ENCODE measurements around the gene DACT2. TPM values are rescaled to one million over a fixed set of nuclear protein-coding genes. Genes with fewer than 3 reads are reported as not detected.
A peak's percentile ranks its signal among the peaks of the same experiment; 100 is the strongest.

Gene DACT2
- total and polyA plus RNA-seq, 5 donors = 1.4 to 2.4 (median 1.9) TPM

DNA sequence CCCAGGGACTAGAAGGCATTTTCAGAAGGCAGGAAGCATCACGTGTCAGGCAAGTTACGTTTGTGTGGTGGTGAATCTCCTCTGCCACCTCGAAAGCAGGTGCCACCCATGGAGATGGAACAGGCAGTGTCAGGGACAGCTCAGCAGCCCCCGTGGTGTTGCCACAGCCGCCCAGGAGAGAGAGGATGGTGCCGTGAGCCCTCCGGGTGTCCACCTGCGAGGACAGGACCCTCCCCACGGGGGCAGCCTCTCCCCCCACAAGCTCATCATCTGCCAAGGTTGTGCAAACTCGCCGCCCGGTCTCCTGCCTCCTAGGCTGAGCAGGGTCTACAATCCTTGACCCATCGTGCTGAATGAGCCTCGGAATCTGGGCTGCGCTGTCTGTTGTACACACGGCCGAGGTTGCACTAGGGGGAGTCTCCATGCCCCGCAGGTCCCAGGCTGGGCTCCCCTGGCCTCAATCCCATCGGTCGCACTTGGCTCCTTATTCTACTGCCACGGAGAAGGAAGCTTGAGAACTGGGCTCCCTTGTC is 40.1 kb downstream of the DACT2 start:
- WGBS = 83% methylated on average over 21 of the region's 21 CpGs
- Histone ChIP-seq H3K4me1 (ENCODE audit: control insufficient read depth, insufficient read depth, low read length) (no peaks in the 10 kb centered on the region), H3K27me3 (ENCODE audit: control insufficient read depth, insufficient read depth) (no peaks in the 10 kb centered on the region), H3K4me3 (ENCODE audit: low read length) (no peak overlapping the region), H3K27ac (ENCODE audit: low read length) (no peak overlapping the region), H3K9me3 (ENCODE audit: control insufficient read depth, low read length) (no peaks in the 10 kb centered on the region)
- ATAC-seq (no peak), DNase-seq (no peak)
- intact Hi-C loops (cut with DNase I) = no loop called here

DNA sequence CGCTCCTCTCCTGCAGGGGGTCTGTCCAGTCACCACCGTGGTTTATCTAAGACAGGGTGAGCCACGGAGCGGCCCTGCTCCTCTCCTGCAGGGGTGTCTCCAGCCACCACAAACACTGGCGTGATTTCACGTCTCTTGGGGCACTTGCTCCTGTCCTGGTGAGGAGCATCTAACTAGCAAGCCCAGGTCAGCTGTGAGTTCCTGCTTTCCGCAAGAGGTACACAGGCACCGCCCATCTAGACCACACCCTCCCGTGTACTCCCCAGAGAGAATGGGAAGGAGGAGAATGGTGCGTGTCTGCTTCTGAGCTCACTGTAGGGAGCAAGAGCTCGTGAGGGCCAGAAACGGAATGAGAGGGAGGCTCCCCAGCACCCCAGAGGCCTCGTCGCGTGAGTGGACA is 40.7 kb downstream of the DACT2 start:
- 84% methylated on average over 15 of the region's 15 CpGs for WGBS
- Histone ChIP-seq H3K4me1 (ENCODE audit: control insufficient read depth, insufficient read depth, low read length) (no peaks in the 10 kb centered on the region), H3K27ac (ENCODE audit: low read length) (no peak overlapping the region), H3K9me3 (ENCODE audit: control insufficient read depth, low read length) (no peaks in the 10 kb centered on the region), H3K4me3 (ENCODE audit: low read length) (no peak overlapping the region), H3K27me3 (ENCODE audit: control insufficient read depth, insufficient read depth) (no peaks in the 10 kb centered on the region)
- intact Hi-C loops (cut with DNase I) = no loop called here
- no peak for DNase-seq
- ATAC-seq = no peak

DNA sequence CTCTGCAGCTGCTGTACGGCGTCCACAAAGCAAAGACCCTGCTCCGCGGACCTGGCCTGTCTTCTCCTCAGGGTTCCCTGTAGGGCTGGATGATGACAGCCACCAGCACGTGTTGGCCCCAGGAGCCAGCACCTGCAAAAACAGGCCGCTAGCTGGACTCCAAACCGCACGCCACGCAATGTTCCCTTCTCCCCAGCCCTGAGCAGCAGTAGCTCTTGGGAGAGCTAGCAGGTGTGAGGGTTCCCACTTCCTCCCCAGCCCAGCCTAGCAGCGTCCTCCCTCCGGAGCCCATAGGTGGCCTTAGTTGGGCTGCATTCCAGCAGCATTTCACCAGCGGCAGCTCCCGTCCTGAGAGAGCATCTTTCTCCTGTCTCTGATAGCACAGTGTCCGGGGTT is 42.3 kb downstream of the DACT2 start:
- Histone ChIP-seq H3K27ac (ENCODE audit: low read length) (no peak overlapping the region), H3K27me3 (ENCODE audit: control insufficient read depth, insufficient read depth) (no peaks in the 10 kb centered on the region), H3K4me3 (ENCODE audit: low read length) (no peak overlapping the region), H3K4me1 (ENCODE audit: control insufficient read depth, insufficient read depth, low read length) (no peaks in the 10 kb centered on the region), H3K9me3 (ENCODE audit: control insufficient read depth, low read length) (no peaks in the 10 kb centered on the region)
- intact Hi-C loops (cut with DNase I) = no loop called here
- DNase-seq = no peak
- ATAC-seq = no peak
- WGBS = 73% methylated on average over 14 of the region's 14 CpGs

DNA sequence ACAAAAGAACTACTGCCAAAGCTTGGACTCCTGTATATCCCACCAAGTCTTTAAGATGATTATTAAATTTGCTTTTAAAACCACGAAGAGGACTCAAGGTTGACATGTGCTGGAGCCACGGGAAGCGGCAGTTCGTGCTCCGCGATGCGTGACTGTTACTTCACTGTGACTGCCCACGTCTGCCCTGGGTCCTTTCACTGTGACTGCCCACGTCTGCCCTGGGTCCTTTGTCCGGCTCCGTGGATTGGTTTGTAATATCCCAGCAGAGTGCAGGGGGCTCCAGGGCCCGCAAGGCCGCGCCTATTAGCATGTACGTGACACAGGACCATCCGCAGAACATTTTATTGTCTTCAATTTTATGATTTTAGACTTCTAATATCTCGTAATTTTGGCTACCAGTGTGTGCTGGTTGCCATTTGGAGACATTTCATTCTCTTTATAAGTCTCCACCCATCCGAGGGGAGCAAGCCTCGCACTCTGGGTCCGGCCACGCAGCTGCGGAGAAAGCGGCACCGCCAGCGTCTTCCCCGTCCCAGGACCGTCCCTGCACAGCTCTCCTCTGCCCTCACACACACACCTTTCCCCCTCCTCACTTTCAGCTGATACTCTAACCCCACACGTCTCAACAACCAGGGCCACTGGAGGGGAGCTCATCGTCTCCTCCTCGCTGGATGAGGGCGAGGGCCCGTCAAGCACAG is 42.9 kb downstream of the DACT2 start:
- DNase-seq = no peak

DNA sequence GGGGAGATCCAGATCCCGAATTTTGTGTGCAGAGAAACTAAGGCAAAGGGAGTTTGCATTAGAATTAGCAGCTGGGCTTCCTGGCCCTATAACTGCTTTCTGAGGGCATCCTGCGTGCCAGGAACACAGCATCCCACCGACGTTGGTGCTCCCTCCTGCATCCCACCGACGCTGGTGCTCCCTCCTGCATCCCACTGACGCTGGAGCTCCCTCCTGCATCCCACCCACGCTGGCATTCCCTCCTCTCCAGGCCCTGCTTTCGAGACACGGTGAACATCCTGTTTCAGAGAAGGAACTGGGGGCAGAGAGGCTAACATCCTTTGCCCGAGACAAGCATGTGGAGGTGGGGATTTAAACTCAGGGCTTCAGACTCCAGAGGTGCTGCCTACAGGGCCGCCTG is 44.4 kb downstream of the DACT2 start:
- 59% methylated on average over 12 of the region's 12 CpGs for WGBS
- no peaks in the 10 kb centered on the region for H3K27me3 ChIP-seq (ENCODE audit: control insufficient read depth, insufficient read depth)
- no peak for ATAC-seq

More for the DNA sequence above, 42.9 kb downstream of the DACT2 start:
- intact Hi-C loops (cut with DNase I) = no loop called here
- Histone ChIP-seq H3K9me3 (ENCODE audit: control insufficient read depth, low read length) (no peaks in the 10 kb centered on the region), H3K27ac (ENCODE audit: low read length) (no peak overlapping the region), H3K27me3 (ENCODE audit: control insufficient read depth, insufficient read depth) (no peaks in the 10 kb centered on the region), H3K4me3 (ENCODE audit: low read length) (no peak overlapping the region), H3K4me1 (ENCODE audit: control insufficient read depth, insufficient read depth, low read length) (no peaks in the 10 kb centered on the region)
- no peak for ATAC-seq
- WGBS = 91% methylated on average over 32 of the region's 32 CpGs

DNA sequence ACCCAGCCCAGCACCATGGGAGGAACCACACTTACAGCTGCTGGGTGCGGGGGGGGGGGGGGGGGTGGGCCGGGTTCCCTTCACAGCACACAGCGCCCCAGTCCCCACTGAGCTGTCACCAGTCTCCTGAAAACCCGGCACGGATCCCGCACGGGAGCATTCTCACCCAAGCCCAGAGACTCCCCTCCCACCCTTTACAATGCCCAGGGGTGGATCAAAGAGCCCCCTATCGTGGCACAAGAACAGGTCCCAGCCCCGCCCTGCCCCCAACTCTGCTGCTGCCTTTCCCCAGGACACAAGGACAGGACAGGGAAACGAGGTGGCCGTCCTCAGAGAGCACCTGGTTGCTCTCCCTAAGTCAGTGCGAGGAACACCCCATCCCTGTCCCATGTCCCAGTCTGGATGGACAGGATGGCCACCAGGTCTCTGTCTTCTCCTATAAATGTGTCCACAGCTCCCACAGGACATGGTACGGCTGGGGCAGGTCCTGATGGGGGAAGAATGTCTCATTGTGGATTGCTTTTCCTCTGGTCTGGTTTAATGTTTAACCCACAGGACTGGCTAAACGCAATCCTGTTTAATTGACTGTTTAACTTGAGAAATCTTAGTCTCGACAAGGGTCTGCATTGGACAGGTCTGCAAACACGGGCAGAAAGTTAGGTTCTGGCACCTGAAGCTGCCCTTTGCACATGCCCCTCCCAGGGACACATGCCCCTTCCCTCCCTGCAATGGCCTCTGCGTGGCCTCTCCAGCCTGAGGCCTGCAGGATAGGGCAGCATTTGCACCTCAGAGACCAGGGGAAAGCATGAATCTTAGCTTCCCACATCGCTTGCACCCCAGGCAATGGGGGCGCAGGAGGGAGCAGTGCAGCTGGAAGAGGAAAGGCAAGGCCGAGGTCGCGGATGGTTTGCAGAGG is 45.3 kb downstream of the DACT2 start:
- H3K4me3 ChIP-seq (ENCODE audit: low read length) = no peak overlapping the region
- no peak for DNase-seq
- no peaks in the 10 kb centered on the region for H3K4me1 ChIP-seq (ENCODE audit: control insufficient read depth, insufficient read depth, low read length)
- WGBS = 69% methylated on average over 22 of the region's 22 CpGs
- H3K9me3 ChIP-seq (ENCODE audit: control insufficient read depth, low read length) = no peaks in the 10 kb centered on the region
- peak in 1 of 2 donors; percentile 24 for ATAC-seq
- H3K27me3 ChIP-seq (ENCODE audit: control insufficient read depth, insufficient read depth) = no peaks in the 10 kb centered on the region
- intact Hi-C loops (cut with DNase I) = no loop called here
- H3K27ac ChIP-seq (ENCODE audit: low read length) = no peak overlapping the region

More for the DNA sequence above, 44.4 kb downstream of the DACT2 start:
- Histone ChIP-seq H3K9me3 (ENCODE audit: control insufficient read depth, low read length) (no peaks in the 10 kb centered on the region), H3K4me3 (ENCODE audit: low read length) (no peak overlapping the region), H3K4me1 (ENCODE audit: control insufficient read depth, insufficient read depth, low read length) (no peaks in the 10 kb centered on the region), H3K27ac (ENCODE audit: low read length) (no peak overlapping the region)
- intact Hi-C loops (cut with DNase I) = no loop called here
- no peak for DNase-seq

DNA sequence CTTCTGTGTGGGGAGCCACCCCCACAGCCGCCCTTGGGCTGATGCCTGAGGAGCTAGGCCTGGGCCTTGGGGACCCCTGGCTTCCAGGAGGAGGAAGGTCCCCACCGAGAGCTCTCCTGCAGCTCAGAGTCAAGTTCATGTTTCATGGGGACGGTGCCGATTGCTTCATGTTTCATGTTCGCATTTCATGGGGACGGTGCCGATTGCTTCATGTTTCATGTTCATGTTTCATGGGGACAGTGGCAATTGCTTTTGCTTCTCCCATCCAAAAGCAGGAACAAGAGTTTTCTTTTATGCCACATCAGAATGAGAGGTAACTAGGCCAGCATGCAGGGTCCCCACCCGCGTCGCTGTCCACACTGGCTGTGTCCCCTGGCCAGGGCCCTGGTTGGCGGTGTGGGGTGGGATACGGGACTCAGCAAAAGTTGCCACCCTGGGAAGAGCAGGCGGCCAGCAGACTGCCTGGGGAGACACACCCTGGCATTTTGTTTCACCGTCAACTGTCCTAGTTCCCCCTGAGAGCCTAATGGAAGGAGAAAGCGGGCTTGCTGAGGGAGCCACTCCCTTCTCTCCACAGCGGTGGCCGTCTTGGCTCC is 46.0 kb downstream of the DACT2 start:
- WGBS = 73% methylated on average over 17 of the region's 17 CpGs
- no peak overlapping the region for H3K27ac ChIP-seq (ENCODE audit: low read length)
- DNase-seq (no peak), ATAC-seq (no peak)
- intact Hi-C loops (cut with DNase I) = no loop called here
- H3K4me3 ChIP-seq (ENCODE audit: low read length) = no peak overlapping the region
- no peaks in the 10 kb centered on the region for H3K27me3 ChIP-seq (ENCODE audit: control insufficient read depth, insufficient read depth)
- H3K9me3 ChIP-seq (ENCODE audit: control insufficient read depth, low read length) = no peaks in the 10 kb centered on the region
- H3K4me1 ChIP-seq (ENCODE audit: control insufficient read depth, insufficient read depth, low read length) = no peaks in the 10 kb centered on the region

DNA sequence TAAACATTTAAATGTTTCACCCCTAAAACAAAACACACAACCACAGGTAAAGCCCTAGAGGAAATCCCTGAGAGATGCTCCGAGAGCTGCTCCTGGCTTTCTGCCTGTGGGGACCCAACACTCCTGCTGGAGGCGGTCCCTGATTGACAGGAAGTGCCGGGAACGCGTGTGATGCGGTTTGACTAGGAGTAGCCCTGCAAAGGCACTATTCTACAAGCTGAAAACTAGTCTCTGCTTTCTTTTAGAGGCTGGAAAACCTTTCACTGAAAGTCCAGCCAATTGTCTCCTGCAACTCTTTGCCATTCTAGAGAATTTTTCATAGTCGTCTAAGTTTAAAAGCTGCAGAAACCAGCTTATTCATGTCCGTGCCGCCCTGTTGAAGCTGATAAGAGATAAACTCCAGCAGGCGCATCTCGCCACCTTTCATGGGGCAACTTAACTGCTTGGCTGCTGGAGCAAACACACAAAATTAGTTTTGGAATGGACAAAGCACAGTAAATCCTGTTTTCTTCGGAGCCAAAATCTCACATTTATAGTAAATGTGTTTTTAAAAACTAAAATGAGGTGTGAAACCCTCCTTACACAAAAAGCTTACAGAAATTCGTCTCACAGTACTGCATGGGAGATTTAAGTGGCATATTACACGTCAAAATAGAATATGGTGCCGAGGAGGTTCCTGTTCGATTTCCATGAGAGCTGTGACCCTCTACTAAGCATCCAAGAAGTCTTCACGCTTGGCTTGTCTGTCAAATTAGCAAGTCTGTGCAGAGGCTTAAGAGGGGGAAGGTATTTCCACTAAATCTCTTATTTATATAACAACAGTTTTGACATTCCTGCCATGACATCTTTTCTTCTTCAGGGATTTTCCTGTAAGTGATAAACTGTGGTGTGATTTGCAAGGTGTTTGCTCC is 46.9 kb downstream of the DACT2 start:
- 31% methylated on average over 17 of the region's 17 CpGs for WGBS
- no peaks in the 10 kb centered on the region for H3K27me3 ChIP-seq (ENCODE audit: control insufficient read depth, insufficient read depth)
- DNase-seq = no peak

DNA sequence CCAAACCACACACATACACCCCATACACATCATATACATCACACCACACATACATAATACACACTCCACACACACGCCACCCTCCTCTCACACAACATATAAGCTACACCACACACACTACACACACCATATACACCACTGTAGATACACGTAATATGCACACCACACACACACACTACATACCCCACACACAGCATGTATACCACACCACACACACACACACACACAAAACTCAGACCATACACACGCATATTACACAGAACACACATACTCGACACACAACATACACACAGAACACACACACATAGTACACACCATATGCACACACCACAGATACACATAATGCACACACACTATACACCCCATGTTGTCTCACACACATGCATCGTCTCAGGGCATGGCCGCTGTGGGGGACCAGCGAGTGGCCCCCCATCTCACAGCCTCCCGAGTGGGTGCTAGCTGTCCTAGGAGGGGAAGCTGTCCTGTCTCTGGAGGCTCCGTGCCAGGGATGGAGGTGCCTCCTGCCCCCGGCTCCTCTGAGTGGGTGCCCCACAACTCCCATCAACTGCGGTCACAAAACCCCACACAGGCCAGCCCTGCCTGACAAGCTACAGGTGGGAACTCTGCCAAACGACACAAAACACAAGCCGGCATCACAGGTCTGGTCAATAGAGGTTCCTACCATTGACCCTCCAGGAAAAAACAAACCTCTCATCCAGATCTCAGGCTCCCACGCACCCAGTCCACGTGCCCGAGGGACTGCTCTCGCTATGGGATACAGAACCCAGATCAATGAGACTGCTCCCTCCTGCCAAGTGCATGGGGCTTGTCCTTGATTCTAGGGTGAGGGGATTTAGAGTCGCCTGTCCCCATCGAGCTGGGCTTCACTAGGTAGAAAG is 49.1 kb downstream of the DACT2 start:
- no peaks in the 10 kb centered on the region for H3K9me3 ChIP-seq (ENCODE audit: control insufficient read depth, low read length)
- H3K27me3 ChIP-seq (ENCODE audit: control insufficient read depth, insufficient read depth) = no peaks in the 10 kb centered on the region
- no peak for DNase-seq
- no peak for ATAC-seq
- H3K4me1 ChIP-seq (ENCODE audit: control insufficient read depth, insufficient read depth, low read length) = no peaks in the 10 kb centered on the region
- intact Hi-C loops (cut with DNase I) = no loop called here
- H3K27ac ChIP-seq (ENCODE audit: low read length) = no peak overlapping the region
- WGBS = 87% methylated on average over 19 of the region's 19 CpGs
- no peak overlapping the region for H3K4me3 ChIP-seq (ENCODE audit: low read length)

More for the DNA sequence above, 46.9 kb downstream of the DACT2 start:
- no peaks in the 10 kb centered on the region for H3K4me1 ChIP-seq (ENCODE audit: control insufficient read depth, insufficient read depth, low read length)
- ATAC-seq = no peak
- H3K4me3 ChIP-seq (ENCODE audit: low read length) = no peak overlapping the region
- no peaks in the 10 kb centered on the region for H3K9me3 ChIP-seq (ENCODE audit: control insufficient read depth, low read length)
- intact Hi-C loops (cut with DNase I) = no loop called here
- H3K27ac ChIP-seq (ENCODE audit: low read length) = no peak overlapping the region
